NT2/D1 (cell line): ENCODE data around the gene MPP2.

Source experiments
- SUZ12 ChIP-seq: IDR thresholded peaks from 2 replicates; pipeline ENCODE4 v1.6.1; 2011; ENCODE audit not compliant: insufficient read length, insufficient read depth; ENCODE audit errors: extremely low read depth
- YY1 ChIP-seq: IDR thresholded peaks from 2 replicates; pipeline ENCODE4 v1.6.1; 2011; ENCODE audit not compliant: insufficient read length, insufficient read depth

GRCh38 chr17:43832976-43833829, 74.1 kb downstream of the MPP2 start, which contains the start of gene MPP3:
- TF ChIP-seq SUZ12 (no peak), YY1 (no peak)
